Activated naive CD4-positive, alpha-beta T cell treated with anti-CD3 and anti-CD28 coated beads for 36 hours (primary cell): Measurements from ENCODE around the gene MAP3K14. TPM values are rescaled to one million over a fixed set of nuclear protein-coding genes. Genes with fewer than 3 reads are reported as not detected.

Source experiments
- CTCF ChIA-PET: fragments of 350-600 bp; sonication (Branson Sonifier 250); formaldehyde crosslinking; loops from one replicate; lab custom pipeline; 2021; ENCODE audit warnings: antibody characterized with exemption; lab: Charles Lee
- DNase-seq: peaks from one replicate; pipeline ENCODE4 v3.0.0-alpha.2; 2020
- H3K27ac Mint-ChIP-seq: one replicate; pipeline ENCODE4 v1.8.0; 2021; ENCODE audit warnings: mild to moderate bottlenecking, mixed read lengths
- H3K27me3 Mint-ChIP-seq: one replicate; pipeline ENCODE4 v1.8.0; 2021; ENCODE audit warnings: low read depth, mixed read lengths
- H3K36me3 Mint-ChIP-seq: one replicate; pipeline ENCODE4 v1.8.0; 2021; ENCODE audit warnings: low read depth, mixed read lengths
- H3K4me1 Mint-ChIP-seq: one replicate; pipeline ENCODE4 v1.8.0; 2021; ENCODE audit warnings: low read depth, mixed read lengths
- H3K4me3 Mint-ChIP-seq: one replicate; pipeline ENCODE4 v1.8.0; 2021; ENCODE audit warnings: mild to moderate bottlenecking, moderate library complexity, mixed read lengths
- H3K9me3 Mint-ChIP-seq: one replicate; pipeline ENCODE4 v1.8.0; 2021; ENCODE audit warnings: mixed read lengths
- intact Hi-C: fragments of 100-400 bp; cut with micrococcal nuclease; formaldehyde crosslinking; loops from one replicate; pipeline ENCODE4 v1.15.1; 2023
- total RNA-seq, 2 experiments: library from RNA; stranded (reverse); gene quantifications; one replicate each; pipeline ENCODE4 v1.2.3, GENCODE V29; 2021

Gene MAP3K14
- total RNA-seq, 2 experiments from 2014 or later, result 45.5 to 52.0 TPM

DNA sequence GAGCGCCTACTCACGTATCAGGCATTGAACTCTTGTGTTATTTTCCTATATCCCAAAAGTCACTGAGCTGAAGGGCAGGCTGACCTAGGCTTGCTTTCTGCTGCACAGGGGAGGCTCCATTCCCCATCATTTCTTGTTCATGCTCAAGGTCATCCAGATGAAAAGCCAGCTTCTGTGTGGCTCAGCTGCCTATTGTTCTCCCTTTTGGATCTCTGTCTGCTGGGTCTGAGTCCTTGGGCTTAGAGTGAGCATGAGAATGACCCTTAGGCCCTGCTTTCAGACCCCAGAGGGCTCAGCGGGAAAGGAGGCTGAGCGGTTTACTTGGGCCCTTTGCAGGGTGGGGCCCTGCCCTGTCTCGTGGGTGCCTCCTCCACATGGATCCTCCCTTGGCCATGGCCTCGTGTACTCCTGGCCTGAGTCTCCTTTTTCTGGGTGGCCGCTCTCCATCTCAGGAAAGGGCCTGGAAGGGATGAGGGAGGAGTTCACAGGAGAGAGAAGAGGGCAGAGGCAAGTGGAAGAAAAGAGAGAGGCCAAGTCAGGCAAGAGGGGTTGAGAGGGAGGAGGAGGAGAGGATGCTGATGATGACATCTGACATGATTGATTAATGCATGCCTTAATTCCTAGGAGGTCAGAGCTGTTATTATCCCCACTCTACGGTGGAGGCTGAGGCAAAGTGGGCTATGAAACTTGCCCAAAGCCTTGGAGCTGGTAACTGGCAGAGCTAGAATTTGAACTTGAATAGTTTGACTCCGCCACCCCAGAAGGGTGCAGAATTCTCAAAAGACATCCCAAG is 19.8 kb upstream of the MAP3K14 start:
- Mint-ChIP-seq H3K27ac (no peak overlapping the region), H3K27me3 (peaks cover 2% of the 10 kb centered on the region), H3K9me3 (no peaks in the 10 kb centered on the region), H3K36me3 (no peaks in the 10 kb centered on the region), H3K4me3 (no peak overlapping the region), H3K4me1 (peaks cover 3% of the 10 kb centered on the region)
- intact Hi-C loops, result no loop called here
- CTCF ChIA-PET, result no interaction called here
- no peak for DNase-seq

DNA sequence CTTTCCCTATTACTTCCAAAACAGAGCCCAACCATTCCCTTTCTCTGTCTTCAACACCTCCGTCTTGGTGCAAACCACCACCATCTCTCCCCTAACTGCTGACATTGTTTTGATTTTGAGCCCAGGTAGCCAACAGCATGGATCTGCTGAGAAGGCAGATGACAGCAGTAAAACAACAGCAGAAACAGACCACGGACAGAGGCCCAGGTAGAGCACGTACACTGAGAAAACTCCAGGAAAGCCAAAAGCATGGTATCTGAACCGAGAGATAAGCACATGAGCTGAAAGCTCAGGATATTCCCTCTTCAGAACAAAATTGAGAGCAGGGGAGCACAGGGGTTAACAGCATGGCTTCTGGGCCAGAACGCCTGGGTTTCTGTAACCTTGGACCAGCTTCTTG is 18.9 kb upstream of the MAP3K14 start:
- CTCF ChIA-PET, result no interaction called here
- H3K4me3 Mint-ChIP-seq, result no peak overlapping the region
- H3K36me3 Mint-ChIP-seq, result no peaks in the 10 kb centered on the region
- no peaks in the 10 kb centered on the region for H3K9me3 Mint-ChIP-seq
- no peak overlapping the region for H3K27ac Mint-ChIP-seq
- peaks cover 3% of the 10 kb centered on the region for H3K4me1 Mint-ChIP-seq
- DNase-seq, result no peak
- H3K27me3 Mint-ChIP-seq, result peaks cover 2% of the 10 kb centered on the region
- intact Hi-C loops, result no loop called here

DNA sequence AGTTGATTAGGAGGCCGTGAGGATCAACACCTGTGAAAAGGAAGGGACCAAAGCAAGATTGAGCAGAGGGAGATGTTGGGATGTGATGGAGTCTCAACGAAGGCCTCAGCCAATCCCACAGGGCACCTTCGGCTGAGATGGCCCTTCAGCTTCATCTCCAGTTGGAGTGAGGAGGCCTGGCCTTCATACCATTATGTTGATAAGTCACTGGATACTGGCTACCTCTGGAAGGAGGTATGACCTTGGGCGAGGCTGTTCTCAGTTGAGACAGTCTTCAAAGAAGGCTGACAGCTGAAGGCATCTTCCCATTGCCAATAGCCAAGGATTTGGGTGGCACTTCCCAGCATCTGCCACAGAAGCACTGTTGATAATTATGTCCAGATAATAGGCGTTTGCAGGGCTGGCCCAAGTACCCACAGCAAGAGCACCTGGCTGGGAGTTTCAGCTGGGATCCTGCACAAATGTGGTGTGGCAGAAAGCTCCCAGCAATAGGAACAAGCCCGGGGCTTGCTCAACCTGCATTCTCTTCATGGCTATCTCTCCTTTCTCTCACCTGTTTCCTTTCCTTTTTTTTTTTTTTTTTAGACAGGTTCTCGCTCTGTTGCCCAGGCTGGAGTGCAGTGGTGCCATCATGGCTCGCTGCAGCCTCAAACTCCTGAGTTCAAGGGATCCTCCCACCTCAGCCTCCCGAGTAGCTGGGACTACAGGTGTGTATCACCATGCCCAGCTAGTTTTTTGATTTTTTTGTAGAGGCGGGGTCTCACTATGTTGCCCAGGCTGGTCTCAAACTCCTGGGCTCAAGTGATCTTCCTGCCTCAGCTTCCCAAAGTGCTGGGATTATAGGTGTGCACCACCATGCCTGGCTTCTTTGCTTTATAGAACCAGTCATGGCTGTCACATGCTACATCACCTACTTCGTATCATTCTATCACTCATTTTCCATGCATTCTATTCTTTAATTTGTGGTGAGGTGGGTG is 18.2 kb upstream of the MAP3K14 start:
- Mint-ChIP-seq H3K4me1 (peaks cover 3% of the 10 kb centered on the region), H3K36me3 (no peaks in the 10 kb centered on the region), H3K4me3 (no peak overlapping the region), H3K9me3 (no peaks in the 10 kb centered on the region), H3K27me3 (peaks cover 2% of the 10 kb centered on the region), H3K27ac (no peak overlapping the region)
- intact Hi-C loops, result no loop called here
- CTCF ChIA-PET, result interaction anchor here (0.5 to 1.1 kb wide), 4 partner anchors 11 to 597 kb away, joined by 3 to 4 read pairs (median 4); no protein-coding TSS in a partner anchor
- DNase-seq, result no peak

DNA sequence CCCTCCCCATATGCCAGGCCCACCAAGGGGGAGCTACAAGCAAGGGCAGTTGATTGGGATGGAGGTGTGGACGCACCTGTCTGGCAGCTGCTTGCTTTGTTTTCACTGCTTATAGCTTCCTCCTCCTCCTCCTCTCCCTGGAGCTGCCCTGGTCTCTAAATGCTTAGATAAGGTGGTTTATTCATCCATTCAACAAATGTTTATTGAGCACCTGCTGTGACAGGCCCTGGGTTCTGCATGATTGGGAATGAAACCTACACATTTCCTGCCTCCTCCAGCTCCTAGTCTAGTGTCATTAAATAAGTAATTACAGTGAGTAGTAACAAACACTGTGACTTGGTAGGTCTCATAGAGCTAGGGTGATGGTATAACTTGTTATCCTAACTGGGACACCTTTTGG is 17.4 kb upstream of the MAP3K14 start:
- intact Hi-C loops, result no loop called here
- no peaks in the 10 kb centered on the region for H3K27me3 Mint-ChIP-seq
- DNase-seq, result no peak
- CTCF ChIA-PET, result interaction anchor here (1.1 kb wide), 1 partner anchor 10 kb away, joined by 4 read pairs; no protein-coding TSS in a partner anchor
- H3K27ac Mint-ChIP-seq, result no peak overlapping the region
- H3K4me3 Mint-ChIP-seq, result no peak overlapping the region
- no peaks in the 10 kb centered on the region for H3K9me3 Mint-ChIP-seq
- no peaks in the 10 kb centered on the region for H3K36me3 Mint-ChIP-seq
- peaks cover 5% of the 10 kb centered on the region for H3K4me1 Mint-ChIP-seq

DNA sequence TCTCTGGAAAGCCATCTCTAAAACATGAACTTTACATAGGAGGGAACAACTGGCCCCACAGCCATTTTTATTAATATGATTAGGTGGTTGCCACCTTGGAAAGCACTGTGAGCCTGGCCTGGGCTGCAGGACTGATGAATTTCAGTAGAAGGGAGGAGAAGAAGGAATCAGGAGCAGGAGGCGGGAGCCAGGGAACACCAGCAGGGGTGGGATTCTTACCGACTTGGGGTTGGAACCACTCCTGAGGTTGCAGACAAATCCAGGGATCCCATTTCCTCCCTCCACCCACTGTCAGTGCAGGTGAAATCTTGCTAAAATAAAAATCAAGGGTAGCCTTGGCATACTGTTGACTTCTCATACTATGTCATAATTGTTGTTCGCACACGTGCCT is 16.9 kb upstream of the MAP3K14 start:
- no peaks in the 10 kb centered on the region for H3K9me3 Mint-ChIP-seq
- DNase-seq, result no peak
- no peak overlapping the region for H3K4me3 Mint-ChIP-seq
- H3K27ac Mint-ChIP-seq, result no peak overlapping the region
- intact Hi-C loops, result no loop called here
- no peaks in the 10 kb centered on the region for H3K36me3 Mint-ChIP-seq
- peaks cover 5% of the 10 kb centered on the region for H3K4me1 Mint-ChIP-seq
- no peaks in the 10 kb centered on the region for H3K27me3 Mint-ChIP-seq
- CTCF ChIA-PET, result interaction anchor here (0.8 to 1.1 kb wide), 2 partner anchors 9 to 12 kb away, joined by 3 to 4 read pairs; no protein-coding TSS in a partner anchor

DNA sequence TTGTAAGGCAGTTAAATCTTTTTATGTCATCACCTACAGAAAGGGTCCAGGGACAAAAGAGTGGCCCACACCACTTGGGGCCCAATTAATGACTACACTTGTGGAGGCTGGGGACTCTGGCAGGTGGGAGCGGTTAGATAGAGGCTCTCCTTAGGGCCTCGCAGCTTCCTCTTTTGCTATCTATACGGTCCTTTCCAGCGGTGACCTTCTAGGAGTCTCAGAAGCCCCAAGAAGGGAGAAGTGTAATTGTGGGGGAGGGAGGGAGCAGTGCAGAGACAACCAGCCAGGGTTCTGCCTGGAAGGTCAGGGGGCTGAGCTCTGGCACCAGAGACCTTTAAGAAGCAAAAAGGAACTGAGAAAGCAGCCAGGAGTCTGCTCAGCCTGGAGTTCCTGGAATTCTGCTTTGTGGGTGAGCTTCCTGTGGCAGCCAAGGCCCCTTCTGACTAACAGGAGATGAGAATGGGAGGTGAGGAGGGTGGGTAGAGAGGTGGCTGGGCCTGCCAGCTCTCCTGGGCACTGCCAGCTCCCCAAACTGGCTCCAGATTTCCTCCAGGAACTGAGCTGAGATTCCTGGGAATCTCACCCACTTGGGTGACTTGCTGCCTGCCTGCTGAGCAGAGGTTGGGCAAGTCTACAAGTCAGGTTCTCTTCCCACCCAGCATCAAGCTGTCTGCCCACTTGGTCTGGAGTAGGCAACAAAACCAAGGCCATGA is 16.3 kb upstream of the MAP3K14 start:
- DNase-seq, result no peak
- H3K4me1 Mint-ChIP-seq, result peaks cover 5% of the 10 kb centered on the region
- H3K27ac Mint-ChIP-seq, result no peak overlapping the region
- no peaks in the 10 kb centered on the region for H3K27me3 Mint-ChIP-seq
- H3K36me3 Mint-ChIP-seq, result no peaks in the 10 kb centered on the region
- H3K4me3 Mint-ChIP-seq, result no peak overlapping the region
- CTCF ChIA-PET, result interaction anchor here (0.8 kb wide), 1 partner anchor 12 kb away, joined by 3 read pairs; no protein-coding TSS in a partner anchor
- intact Hi-C loops, result no loop called here
- H3K9me3 Mint-ChIP-seq, result no peaks in the 10 kb centered on the region

DNA sequence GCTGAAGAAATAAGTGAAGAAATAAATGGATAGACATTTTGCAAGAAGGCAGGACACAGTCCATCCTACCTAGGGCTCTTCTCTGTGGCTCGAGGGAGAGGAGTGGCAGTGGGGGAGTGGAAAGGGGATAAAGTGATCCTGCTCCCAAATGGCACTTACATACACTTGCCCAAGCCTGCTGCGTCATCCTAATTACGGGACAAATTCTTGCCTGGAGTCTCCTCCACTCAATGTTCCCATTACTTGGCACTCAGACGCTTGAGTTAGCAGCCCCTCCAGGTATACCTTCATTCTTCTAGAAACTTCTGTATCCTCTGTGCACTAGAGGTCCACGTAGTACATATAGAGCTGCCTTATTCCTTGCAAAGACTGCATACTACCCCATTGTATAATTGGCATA is 15.7 kb upstream of the MAP3K14 start:
- H3K4me3 Mint-ChIP-seq, result no peak overlapping the region
- CTCF ChIA-PET, result no interaction called here
- H3K27me3 Mint-ChIP-seq, result no peaks in the 10 kb centered on the region
- no peak for DNase-seq
- no peaks in the 10 kb centered on the region for H3K9me3 Mint-ChIP-seq
- no peaks in the 10 kb centered on the region for H3K36me3 Mint-ChIP-seq
- no peak overlapping the region for H3K27ac Mint-ChIP-seq
- H3K4me1 Mint-ChIP-seq, result peaks cover 5% of the 10 kb centered on the region
- intact Hi-C loops, result no loop called here

DNA sequence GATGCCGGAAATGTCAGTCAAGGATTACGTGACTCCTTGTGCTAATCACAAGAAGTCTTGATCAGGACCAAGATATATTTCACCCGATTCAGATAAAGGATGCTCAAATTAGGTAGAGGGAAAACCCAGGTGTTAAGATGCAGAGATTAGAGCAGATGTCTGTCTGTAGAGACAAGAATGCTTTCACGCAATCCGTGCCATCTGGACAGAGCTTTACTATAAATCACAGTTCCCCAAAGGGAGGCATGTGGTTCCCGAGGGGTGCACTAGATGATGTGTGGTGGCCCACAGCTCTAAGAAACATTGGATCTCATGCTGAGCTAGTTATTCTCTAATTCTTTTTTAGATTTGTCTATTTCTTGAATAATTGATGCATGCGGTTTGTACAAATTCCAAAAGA is 9.8 kb upstream of the MAP3K14 start:
- Mint-ChIP-seq H3K4me3 (no peak overlapping the region), H3K27ac (no peak overlapping the region), H3K27me3 (no peaks in the 10 kb centered on the region), H3K4me1 (peaks cover 7% of the 10 kb centered on the region), H3K9me3 (no peaks in the 10 kb centered on the region), H3K36me3 (no peaks in the 10 kb centered on the region)
- no peak for DNase-seq
- intact Hi-C loops, result no loop called here
- CTCF ChIA-PET, result interaction anchor here (1.0 to 1.8 kb wide), 4 partner anchors 10 to 191 kb away, joined by 3 to 5 read pairs (median 4); partner anchors contain the start of genes ACBD4 and MAP3K14

DNA sequence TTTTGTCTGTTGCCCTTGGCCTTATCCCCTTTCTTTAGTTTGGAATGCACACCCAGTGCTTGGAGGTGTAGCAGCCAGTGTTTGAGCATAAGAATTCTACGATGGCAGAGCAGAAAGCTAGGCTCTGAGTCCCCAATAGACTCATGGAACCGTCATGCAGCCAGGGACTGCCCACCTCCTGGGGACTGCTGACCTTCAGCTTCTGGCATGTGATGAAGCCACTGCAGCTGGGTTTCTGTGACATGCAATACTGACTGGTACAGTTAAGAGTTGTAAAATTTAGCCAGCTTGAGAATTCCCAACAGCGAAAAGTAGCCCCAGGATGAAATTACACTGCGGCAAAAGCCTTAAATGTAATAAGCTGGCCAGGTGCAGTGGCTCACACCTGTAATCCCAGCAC is 9.0 kb upstream of the MAP3K14 start:
- no peaks in the 10 kb centered on the region for H3K9me3 Mint-ChIP-seq
- DNase-seq, result no peak
- H3K4me3 Mint-ChIP-seq, result no peak overlapping the region
- no peaks in the 10 kb centered on the region for H3K27me3 Mint-ChIP-seq
- peaks cover 16% of the 10 kb centered on the region for H3K4me1 Mint-ChIP-seq
- intact Hi-C loops, result no loop called here
- H3K36me3 Mint-ChIP-seq, result no peaks in the 10 kb centered on the region
- CTCF ChIA-PET, result interaction anchor here (1.2 to 1.8 kb wide), 4 partner anchors 9 to 190 kb away, joined by 4 to 5 read pairs (median 4); partner anchors contain the start of genes ACBD4 and MAP3K14
- H3K27ac Mint-ChIP-seq, result no peak overlapping the region

DNA sequence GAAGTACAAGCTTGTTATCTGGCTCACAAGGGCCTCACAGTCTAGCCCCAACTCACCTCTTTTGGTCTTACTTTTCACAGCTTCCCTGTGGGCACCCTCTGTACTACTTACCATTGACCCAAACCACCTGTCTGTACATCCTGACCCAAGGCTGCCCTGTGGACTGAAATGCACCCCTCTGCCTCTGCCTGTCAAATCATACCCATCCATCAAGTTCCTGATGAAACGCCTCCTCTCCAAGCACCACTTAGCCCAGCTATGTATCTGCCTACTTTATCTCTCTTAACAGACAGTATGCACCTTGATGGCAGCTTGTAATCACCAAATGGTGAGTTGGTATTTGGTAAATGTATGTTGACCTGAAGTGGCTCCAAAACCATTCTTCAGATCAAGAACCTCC is 7.5 kb upstream of the MAP3K14 start:
- Mint-ChIP-seq H3K4me3 (no peak overlapping the region), H3K27ac (no peak overlapping the region), H3K36me3 (no peaks in the 10 kb centered on the region), H3K27me3 (no peaks in the 10 kb centered on the region), H3K4me1 (peaks cover 27% of the 10 kb centered on the region), H3K9me3 (no peaks in the 10 kb centered on the region)
- DNase-seq, result no peak
- CTCF ChIA-PET, result interaction anchor here (0.6 to 1.5 kb wide), 2 partner anchors 10 to 223 kb away, joined by 4 to 8 read pairs; no protein-coding TSS in a partner anchor
- intact Hi-C loops, result no loop called here

DNA sequence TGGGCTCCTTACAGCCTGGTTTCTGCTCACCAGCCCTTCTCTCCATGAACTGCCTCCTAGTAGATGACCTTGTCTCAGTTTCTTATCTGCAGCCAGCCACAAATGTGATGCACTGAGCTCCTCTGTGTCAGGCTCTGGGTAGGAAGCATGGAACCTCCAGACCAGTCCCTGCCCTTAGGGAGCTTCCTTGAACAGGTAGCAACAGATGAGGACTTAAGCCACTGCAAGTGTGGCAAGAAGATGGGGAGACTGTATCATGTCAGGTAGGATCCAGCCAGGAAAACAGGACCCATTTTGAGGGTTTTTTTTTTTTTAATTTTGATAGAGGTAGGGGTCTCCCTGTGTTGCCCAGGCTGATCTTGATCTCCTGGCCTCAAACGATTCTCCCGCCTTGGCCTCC is 5.3 kb upstream of the MAP3K14 start:
- Mint-ChIP-seq H3K4me1 (peaks cover 48% of the 10 kb centered on the region), H3K27ac (no peak overlapping the region), H3K4me3 (no peak overlapping the region), H3K36me3 (no peaks in the 10 kb centered on the region), H3K9me3 (no peaks in the 10 kb centered on the region), H3K27me3 (no peaks in the 10 kb centered on the region)
- DNase-seq, result no peak
- CTCF ChIA-PET, result no interaction called here
- intact Hi-C loops, result no loop called here
